GM08714 (cell line): ENCODE results near the gene CARMIL3.

Source experiments
- H3K4me3 ChIP-seq: fragments of 200-500 bp; sonication (Bioruptor generic); 2 replicates; pipeline ENCODE4 v1.5.1; 2014; ENCODE audit warnings: mild to moderate bottlenecking, low read length, inconsistent platforms
- ZNF274 ChIP-seq: IDR thresholded peaks from 2 replicates; pipeline ENCODE4 v1.6.1; 2012; ENCODE audit warnings: mild to moderate bottlenecking, low read depth, low read length

The CARMIL3 gene

GRCh38 chr14:24074625-24075484, 23.0 kb downstream of the CARMIL3 start:
- no peak for TF ChIP-seq ZNF274
- no peak overlapping the region for H3K4me3 ChIP-seq

GRCh38 chr14:24075485-24076301, 23.9 kb downstream of the CARMIL3 start:
- no peak for TF ChIP-seq ZNF274
- no peak overlapping the region for H3K4me3 ChIP-seq

GRCh38 chr14:24076302-24076601, 24.4 kb downstream of the CARMIL3 start:
- no peak for TF ChIP-seq ZNF274

GRCh38 chr14:24077086-24077485, 25.3 kb downstream of the CARMIL3 start:
- no peak overlapping the region for H3K4me3 ChIP-seq
- no peak for TF ChIP-seq ZNF274

More at GRCh38 chr14:24076302-24076601, 24.4 kb downstream of the CARMIL3 start:
- no peak overlapping the region for H3K4me3 ChIP-seq

GRCh38 chr14:24078146-24078545, 26.3 kb downstream of the CARMIL3 start:
- no peak overlapping the region for H3K4me3 ChIP-seq
- no peak for TF ChIP-seq ZNF274

- no peak overlapping the region for H3K4me3 ChIP-seq
- no peak for TF ChIP-seq ZNF274
These were observed 27.8 kb downstream of the CARMIL3 start for GRCh38 chr14:24079491-24080141.

- no peak for TF ChIP-seq ZNF274
- no peak overlapping the region for H3K4me3 ChIP-seq
These were observed 28.3 kb downstream of the CARMIL3 start for GRCh38 chr14:24080142-24080530.

- peak overlapping the region; percentile 68; the same call in 1 of the 2 replicates for H3K4me3 ChIP-seq
- no peak for TF ChIP-seq ZNF274
These were observed 29.3 kb downstream of the CARMIL3 start for GRCh38 chr14:24080888-24081738.

GRCh38 chr14:24081739-24082211, 30.0 kb downstream of the CARMIL3 start:
- H3K4me3 ChIP-seq, result no peak overlapping the region; the same call in 1 of the 2 replicates

GRCh38 chr14:24082411-24083080, 30.7 kb downstream of the CARMIL3 start:
- H3K4me3 ChIP-seq, result no peak overlapping the region
- TF ChIP-seq ZNF274, result no peak

More at GRCh38 chr14:24081739-24082211, 30.0 kb downstream of the CARMIL3 start:
- no peak for TF ChIP-seq ZNF274

- TF ChIP-seq ZNF274, result no peak
These were observed 31.7 kb downstream of the CARMIL3 start for GRCh38 chr14:24083462-24083861.

GRCh38 chr14:24084440-24084839, 32.6 kb downstream of the CARMIL3 start:
- no peak for TF ChIP-seq ZNF274
- H3K4me3 ChIP-seq, result no peak overlapping the region

More at GRCh38 chr14:24083462-24083861, 31.7 kb downstream of the CARMIL3 start:
- H3K4me3 ChIP-seq, result no peak overlapping the region

GRCh38 chr14:24085215-24085614, 33.4 kb downstream of the CARMIL3 start:
- TF ChIP-seq ZNF274, result no peak
- H3K4me3 ChIP-seq, result no peak overlapping the region
